Parathyroid adenoma (tissue), 2 donors: ENCODE measurements around the gene CLCN6.

ENCODE experiments used
- H2AFZ ChIP-seq: fragments of 300-600 bp; sonication (generic); one replicate; pipeline ENCODE4 v1.7.0; 2017; ENCODE audit warnings: antibody characterized with exemption, mild to moderate bottlenecking
- H3K27ac ChIP-seq: fragments of 300-600 bp; sonication (generic); one replicate; pipeline ENCODE4 v1.7.0; 2017
- H3K27me3 ChIP-seq: fragments of 300-600 bp; sonication (generic); one replicate; pipeline ENCODE4 v1.7.0; 2017; ENCODE audit warnings: low read length; ENCODE audit not compliant: control insufficient read depth, insufficient read depth
- H3K36me3 ChIP-seq: fragments of 300-600 bp; sonication (generic); one replicate; pipeline ENCODE4 v1.7.0; 2017; ENCODE audit warnings: low read length; ENCODE audit not compliant: control insufficient read depth, insufficient read depth
- H3K4me1 ChIP-seq: fragments of 300-600 bp; sonication (generic); one replicate; pipeline ENCODE4 v1.7.0; 2017; ENCODE audit warnings: control low read depth
- H3K4me2 ChIP-seq: fragments of 300-600 bp; sonication (generic); one replicate; pipeline ENCODE4 v1.7.0; 2017; ENCODE audit warnings: low read length
- H3K4me3 ChIP-seq: fragments of 300-600 bp; sonication (generic); one replicate; pipeline ENCODE4 v1.7.0; 2017; ENCODE audit warnings: low read depth, low read length
- H3K79me2 ChIP-seq: fragments of 300-600 bp; sonication (generic); one replicate; pipeline ENCODE4 v1.7.0; 2017; ENCODE audit warnings: control low read depth
- H3K9ac ChIP-seq: fragments of 300-600 bp; sonication (generic); one replicate; pipeline ENCODE4 v1.7.0; 2017; ENCODE audit warnings: mild to moderate bottlenecking
- H3K9me3 ChIP-seq: fragments of 300-600 bp; sonication (generic); one replicate; pipeline ENCODE4 v1.7.0; 2017; ENCODE audit warnings: low read length; ENCODE audit not compliant: control insufficient read depth
- CTCF ChIP-seq: fragments of 300-600 bp; sonication (generic); IDR thresholded peaks from one replicate; pipeline ENCODE4 v1.7.0; 2017; ENCODE audit warnings: antibody characterized with exemption, mild to moderate bottlenecking
- donor health status: primary hyperparathyroidism.

CLCN6 gene

DNA sequence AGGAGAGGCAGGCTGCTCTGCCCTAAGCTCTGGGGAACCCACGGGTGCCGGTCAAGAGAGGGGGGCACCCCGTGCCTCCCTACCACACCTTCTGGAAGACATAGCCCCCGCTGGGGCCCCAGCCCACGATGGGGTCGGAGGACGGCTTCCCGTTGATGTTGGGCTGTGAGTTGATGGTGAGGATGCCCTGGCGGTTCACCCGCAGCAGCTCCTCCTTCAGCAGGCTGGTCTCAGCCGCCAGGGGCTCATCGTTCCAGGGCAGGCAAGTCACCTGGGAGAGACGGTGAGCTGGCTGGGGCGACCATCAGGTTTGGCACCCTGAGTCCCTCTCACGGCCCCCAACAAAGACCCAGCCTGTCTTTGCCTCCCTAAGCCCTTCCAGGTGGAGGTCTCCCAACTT is 12.2 kb upstream of the CLCN6 start:
- no peak for TF ChIP-seq CTCF
- Histone ChIP-seq H3K4me1 (no peaks in the 10 kb centered on the region), H3K9ac (no peak overlapping the region), H3K36me3 (no peaks in the 10 kb centered on the region), H3K9me3 (no peaks in the 10 kb centered on the region), H3K27ac (no peak overlapping the region), H3K27me3 (no peaks in the 10 kb centered on the region), H2AFZ (no peak overlapping the region), H3K4me3 (no peak overlapping the region), H3K79me2 (no peaks in the 10 kb centered on the region), H3K4me2 (no peak overlapping the region)

GRCh38 chr1:11794446-11795237 is 11.3 kb upstream of the CLCN6 start:
- Histone ChIP-seq H3K4me1 (no peaks in the 10 kb centered on the region), H3K4me2 (no peak overlapping the region), H3K9me3 (no peaks in the 10 kb centered on the region), H3K9ac (no peak overlapping the region), H3K79me2 (no peaks in the 10 kb centered on the region), H3K4me3 (no peak overlapping the region), H3K27ac (no peak overlapping the region), H3K36me3 (no peaks in the 10 kb centered on the region), H2AFZ (no peak overlapping the region), H3K27me3 (no peaks in the 10 kb centered on the region)
- TF ChIP-seq CTCF, result no peak

- Histone ChIP-seq H3K79me2 (no peaks in the 10 kb centered on the region), H3K27me3 (no peaks in the 10 kb centered on the region), H3K9me3 (no peaks in the 10 kb centered on the region), H3K9ac (no peak overlapping the region), H3K27ac (no peak overlapping the region), H3K36me3 (no peaks in the 10 kb centered on the region), H2AFZ (no peak overlapping the region), H3K4me2 (no peak overlapping the region), H3K4me1 (no peaks in the 10 kb centered on the region), H3K4me3 (no peak overlapping the region)
- TF ChIP-seq CTCF, result no peak
These were observed 10.6 kb upstream of the CLCN6 start for GRCh38 chr1:11795238-11795890.

- no peaks in the 10 kb centered on the region for H3K9me3 ChIP-seq
- H3K4me2 ChIP-seq, result no peak overlapping the region
- TF ChIP-seq CTCF, result no peak
- H3K27me3 ChIP-seq, result no peaks in the 10 kb centered on the region
- H3K27ac ChIP-seq, result no peak overlapping the region
- H3K79me2 ChIP-seq, result no peaks in the 10 kb centered on the region
- no peaks in the 10 kb centered on the region for H3K4me1 ChIP-seq
- H3K36me3 ChIP-seq, result no peaks in the 10 kb centered on the region
- no peak overlapping the region for H3K4me3 ChIP-seq
- no peak overlapping the region for H2AFZ ChIP-seq
- no peak overlapping the region for H3K9ac ChIP-seq
These were observed 9.8 kb upstream of the CLCN6 start for GRCh38 chr1:11796036-11796828.
